HG02870 (cell line): ENCODE data around the gene KRT84.
"Not testable (repeated sequence)": the region's sequence is repeated elsewhere in the genome, so short reads cannot be mapped to it uniquely, and the experiment has no call there.

ENCODE experiments used
- ATAC-seq: cut with Tn5 transposase; IDR thresholded peaks from one replicate; pipeline ENCODE4 v1.9.1; 2021; ENCODE audit warnings: mild to moderate bottlenecking, moderate library complexity; ENCODE audit not compliant: unreplicated experiment

KRT84 gene

GRCh38 chr12:52346593-52346992 is 38.9 kb downstream of the KRT84 start:
- no peak for ATAC-seq

- ATAC-seq = not testable (repeated sequence)
Observed at GRCh38 chr12:52345041-52345440, 40.4 kb downstream of the KRT84 start.

GRCh38 chr12:52344111-52344510 is 41.3 kb downstream of the KRT84 start:
- ATAC-seq = no peak

- ATAC-seq = no peak
Observed at GRCh38 chr12:52343550-52343949, 41.9 kb downstream of the KRT84 start.

GRCh38 chr12:52342781-52343490 is 42.5 kb downstream of the KRT84 start:
- ATAC-seq = no peak

- ATAC-seq = no peak
Observed at GRCh38 chr12:52341066-52341580, 44.3 kb downstream of the KRT84 start.

GRCh38 chr12:52338241-52338960 is 47.1 kb downstream of the KRT84 start:
- no peak for ATAC-seq

GRCh38 chr12:52337054-52337453 is 48.4 kb downstream of the KRT84 start:
- ATAC-seq = no peak

GRCh38 chr12:52336641-52337040 is 48.8 kb downstream of the KRT84 start:
- no peak for ATAC-seq

- ATAC-seq = no peak
Observed at GRCh38 chr12:52335598-52336262, 49.7 kb downstream of the KRT84 start.

- ATAC-seq = no peak
Observed at GRCh38 chr12:52334185-52334584, 51.3 kb downstream of the KRT84 start.

- ATAC-seq = no peak
Observed at GRCh38 chr12:52333321-52333720, 52.1 kb downstream of the KRT84 start.

GRCh38 chr12:52332381-52332780 is 53.1 kb downstream of the KRT84 start:
- no peak for ATAC-seq

GRCh38 chr12:52331833-52332232 is 53.6 kb downstream of the KRT84 start:
- no peak for ATAC-seq

GRCh38 chr12:52331039-52331438 is 54.4 kb downstream of the KRT84 start:
- ATAC-seq = no peak

GRCh38 chr12:52327830-52328500 is 57.5 kb downstream of the KRT84 start:
- ATAC-seq = no peak
